Spinal cord (tissue), 10 donors: ENCODE measurements around the gene LRP1-AS. TPM values are rescaled to one million over a fixed set of nuclear protein-coding genes. Genes with fewer than 3 reads are reported as not detected.
A peak's percentile ranks its signal among the peaks of the same experiment; 100 is the strongest.

ENCODE experiments used
- DNase-seq, 6 donors: peaks; one replicate each; pipeline versions ENCODE4 v3.0.0 to v3.0.0-alpha.2; 2013 to 2015; ENCODE audit warnings: low spot score in 6 of 6, low read depth in 4 of 6
- H3K27ac ChIP-seq: one replicate; pipeline ENCODE4 v1.5.1; 2013; ENCODE audit warnings: low read depth, low read length, control low read depth
- H3K27me3 ChIP-seq: one replicate; pipeline ENCODE4 v1.6.1; 2013; ENCODE audit warnings: low read length; ENCODE audit not compliant: control insufficient read depth, insufficient read depth
- H3K36me3 ChIP-seq: one replicate; pipeline ENCODE4 v1.6.1; 2013; ENCODE audit warnings: low read length; ENCODE audit not compliant: control insufficient read depth, insufficient read depth
- H3K4me1 ChIP-seq: one replicate; pipeline ENCODE4 v1.6.1; 2013; ENCODE audit warnings: low read length; ENCODE audit not compliant: control insufficient read depth, insufficient read depth
- H3K4me3 ChIP-seq: one replicate; pipeline ENCODE4 v1.5.1; 2013; ENCODE audit warnings: low read depth, low read length, control low read depth
- H3K9me3 ChIP-seq: one replicate; pipeline ENCODE4 v1.6.1; 2013; ENCODE audit warnings: low read length; ENCODE audit not compliant: control insufficient read depth, insufficient read depth
- WGBS: methylation state at CpG from one replicate; pipeline ENCODE4 v1.1.5; 2013; ENCODE audit warnings: missing lambda C conversion rate; ENCODE audit not compliant: insufficient coverage; 5-methylcytosine and 5-hydroxymethylcytosine counted together
- polyA plus RNA-seq, 2 donors: library from polyadenylated mRNA; unstranded; fragments of 120-200 nt; gene quantifications; one replicate each; pipeline ENCODE4 v1.2.1, GENCODE V29; 2013; ENCODE audit not compliant: insufficient read length in 2 of 2
- total RNA-seq, 2 donors: library from RNA; depleted of rRNA in 1 of 2; stranded (reverse); fragments of 120-200 nt in 1 of 2; fragments of >200 nt in 1 of 2; gene quantifications; one replicate each; pipeline versions ENCODE4 v1.2.3 to v1.2.4, GENCODE V29; 2013 to 2014
- donor health status: healthy.

The LRP1-AS gene
- total and polyA plus RNA-seq, 4 donors: 2.3 TPM; not detected in 3

GRCh38 chr12:57173089-57173488, 25.7 kb upstream of the LRP1-AS start:
- peaks cover 14% of the 10 kb centered on the region for H3K4me1 ChIP-seq
- no peak for DNase-seq
- H3K9me3 ChIP-seq: no peaks in the 10 kb centered on the region
- H3K4me3 ChIP-seq: no peak overlapping the region
- H3K27me3 ChIP-seq: no peaks in the 10 kb centered on the region
- 69% methylated on average over 11 of the region's 11 CpGs for WGBS
- H3K27ac ChIP-seq: no peak overlapping the region
- H3K36me3 ChIP-seq: peaks cover 98% of the 10 kb centered on the region

- H3K27ac ChIP-seq: no peak overlapping the region
- no peaks in the 10 kb centered on the region for H3K27me3 ChIP-seq
- H3K9me3 ChIP-seq: no peaks in the 10 kb centered on the region
- DNase-seq: peak in 1 of 6 donors; percentile 27
- H3K4me3 ChIP-seq: no peak overlapping the region
- peaks cover 98% of the 10 kb centered on the region for H3K36me3 ChIP-seq
- H3K4me1 ChIP-seq: peaks cover 14% of the 10 kb centered on the region
- WGBS: 65% methylated on average over 3 of the region's 4 CpGs
These were observed 24.2 kb upstream of the LRP1-AS start for GRCh38 chr12:57171668-57172067.

- no peak overlapping the region for H3K27ac ChIP-seq
- WGBS: 95% methylated on average over 4 of the region's 4 CpGs
- peaks cover 98% of the 10 kb centered on the region for H3K36me3 ChIP-seq
These were observed 23.5 kb upstream of the LRP1-AS start for GRCh38 chr12:57170927-57171326.

GRCh38 chr12:57170408-57170807, 23.0 kb upstream of the LRP1-AS start:
- no peak for DNase-seq
- Histone ChIP-seq H3K4me3 (no peak overlapping the region), H3K9me3 (no peaks in the 10 kb centered on the region), H3K4me1 (peaks cover 9% of the 10 kb centered on the region), H3K27ac (no peak overlapping the region), H3K36me3 (peaks cover 97% of the 10 kb centered on the region), H3K27me3 (no peaks in the 10 kb centered on the region)
- 40% methylated on average over 1 of the region's 1 CpG for WGBS

More at GRCh38 chr12:57170927-57171326, 23.5 kb upstream of the LRP1-AS start:
- H3K9me3 ChIP-seq: no peaks in the 10 kb centered on the region
- DNase-seq: no peak
- H3K4me3 ChIP-seq: no peak overlapping the region
- peaks cover 14% of the 10 kb centered on the region for H3K4me1 ChIP-seq
- H3K27me3 ChIP-seq: no peaks in the 10 kb centered on the region

- H3K27ac ChIP-seq: no peak overlapping the region
- 86% methylated on average over 6 of the region's 7 CpGs for WGBS
- H3K4me1 ChIP-seq: peaks cover 5% of the 10 kb centered on the region
- no peaks in the 10 kb centered on the region for H3K9me3 ChIP-seq
- DNase-seq: no peak
- H3K27me3 ChIP-seq: no peaks in the 10 kb centered on the region
- H3K36me3 ChIP-seq: peaks cover 97% of the 10 kb centered on the region
- H3K4me3 ChIP-seq: no peak overlapping the region
These were observed 22.6 kb upstream of the LRP1-AS start for GRCh38 chr12:57169969-57170368.

- peaks cover 4% of the 10 kb centered on the region for H3K4me1 ChIP-seq
- H3K36me3 ChIP-seq: peaks cover 96% of the 10 kb centered on the region
- no peaks in the 10 kb centered on the region for H3K27me3 ChIP-seq
- WGBS: 88% methylated on average over 20 of the region's 23 CpGs
- H3K27ac ChIP-seq: no peak overlapping the region
- DNase-seq: no peak
- H3K9me3 ChIP-seq: no peaks in the 10 kb centered on the region
- H3K4me3 ChIP-seq: no peak overlapping the region
These were observed 21.8 kb upstream of the LRP1-AS start for GRCh38 chr12:57169046-57169795.

- H3K4me3 ChIP-seq: no peak overlapping the region
- H3K4me1 ChIP-seq: peaks cover 4% of the 10 kb centered on the region
- H3K9me3 ChIP-seq: no peaks in the 10 kb centered on the region
- H3K36me3 ChIP-seq: peaks cover 93% of the 10 kb centered on the region
- 62% methylated on average over 8 of the region's 10 CpGs for WGBS
- H3K27me3 ChIP-seq: no peaks in the 10 kb centered on the region
- peak in 1 of 6 donors; percentile 7 for DNase-seq
- no peak overlapping the region for H3K27ac ChIP-seq
These were observed 20.6 kb upstream of the LRP1-AS start for GRCh38 chr12:57168058-57168457.

- Histone ChIP-seq H3K27me3 (no peaks in the 10 kb centered on the region), H3K36me3 (peaks cover 95% of the 10 kb centered on the region), H3K4me1 (peaks cover 4% of the 10 kb centered on the region), H3K9me3 (no peaks in the 10 kb centered on the region), H3K4me3 (no peak overlapping the region), H3K27ac (no peak overlapping the region)
- DNase-seq: no peak
- WGBS: 64% methylated on average over 7 of the region's 10 CpGs
These were observed 19.6 kb upstream of the LRP1-AS start for GRCh38 chr12:57166971-57167371.

- Histone ChIP-seq H3K4me1 (peaks cover 4% of the 10 kb centered on the region), H3K36me3 (peaks cover 95% of the 10 kb centered on the region), H3K27ac (no peak overlapping the region)
These were observed 18.3 kb upstream of the LRP1-AS start for GRCh38 chr12:57165741-57166140.

GRCh38 chr12:57164966-57165625, 17.7 kb upstream of the LRP1-AS start:
- Histone ChIP-seq H3K4me1 (peaks cover 4% of the 10 kb centered on the region), H3K27ac (no peak overlapping the region), H3K36me3 (peaks cover 95% of the 10 kb centered on the region), H3K9me3 (no peaks in the 10 kb centered on the region), H3K27me3 (no peaks in the 10 kb centered on the region), H3K4me3 (no peak overlapping the region)
- DNase-seq: no peak
- 92% methylated on average over 13 of the region's 13 CpGs for WGBS

More at GRCh38 chr12:57165741-57166140, 18.3 kb upstream of the LRP1-AS start:
- no peaks in the 10 kb centered on the region for H3K27me3 ChIP-seq
- H3K4me3 ChIP-seq: no peak overlapping the region
- no peak for DNase-seq
- 90% methylated on average over 17 of the region's 19 CpGs for WGBS
- H3K9me3 ChIP-seq: no peaks in the 10 kb centered on the region
